EH (cell line): ENCODE results near the gene CRY2.
A peak's percentile ranks its signal among the peaks of the same experiment; 100 is the strongest.

ENCODE experiments used
- DNase-seq: peaks from one replicate; pipeline ENCODE4 v3.0.0-alpha.2; 2015; ENCODE audit warnings: low read depth

The CRY2 gene

DNA sequence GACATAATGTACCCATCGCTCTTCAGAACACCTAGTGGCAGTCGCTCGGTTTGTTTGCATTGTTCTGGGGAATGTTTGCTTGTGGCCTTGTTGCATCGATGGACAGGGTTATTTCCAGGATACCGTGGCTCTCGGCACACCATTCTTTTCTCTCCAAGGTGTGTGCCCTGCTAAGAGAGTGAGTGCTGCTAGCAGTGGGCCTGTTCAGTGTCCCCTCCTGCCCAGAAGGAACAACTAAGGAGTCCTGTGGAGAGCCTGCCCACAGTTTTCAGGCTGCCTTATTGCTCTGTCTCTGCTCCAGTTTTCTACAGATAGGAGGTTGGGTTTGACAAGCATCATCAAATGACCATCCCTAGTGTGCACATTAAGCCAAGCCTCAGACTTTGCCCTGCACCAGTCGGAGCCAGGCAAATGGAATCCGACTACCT is 1.4 kb downstream of the CRY2 start:
- DNase-seq: no peak

DNA sequence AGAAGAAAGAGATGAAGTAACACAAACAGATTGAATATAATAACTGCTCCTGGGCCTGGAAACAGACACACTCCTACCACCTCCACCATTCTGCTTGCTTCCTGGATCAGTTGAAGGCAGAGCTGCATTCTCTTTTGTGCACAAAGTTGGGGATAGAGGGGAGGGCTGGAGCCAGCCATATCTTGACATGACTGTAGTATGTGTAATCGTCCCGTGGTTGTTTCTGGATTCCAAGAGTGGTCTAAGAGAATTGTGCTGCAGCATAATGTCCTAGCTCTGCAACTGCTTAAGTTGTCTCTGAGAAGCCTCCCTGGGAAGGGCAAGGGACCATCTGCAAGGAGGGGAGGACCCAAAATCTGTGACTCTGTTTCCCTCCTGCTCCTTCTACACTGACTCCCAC is 3.2 kb downstream of the CRY2 start:
- peak; percentile 64 for DNase-seq

DNA sequence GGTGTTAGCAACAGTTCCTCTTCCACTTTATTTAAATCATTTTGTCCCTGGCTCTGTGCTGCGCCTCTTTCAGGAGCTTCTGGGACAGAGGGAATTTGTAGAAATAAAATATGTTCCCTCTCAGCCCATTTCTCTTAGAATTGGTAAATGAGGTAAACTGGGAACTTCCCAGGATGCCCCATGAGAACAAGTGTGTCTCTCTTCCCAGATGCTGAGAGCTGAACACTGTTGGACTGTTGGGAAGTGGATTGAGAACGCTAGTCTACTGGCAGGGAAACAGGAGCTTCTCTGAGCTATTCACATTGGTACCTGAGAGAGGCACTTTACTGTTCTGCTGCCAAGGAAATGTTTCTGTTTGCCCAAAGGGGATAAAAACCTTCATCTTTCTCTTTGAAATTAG is 4.0 kb downstream of the CRY2 start:
- no peak for DNase-seq

DNA sequence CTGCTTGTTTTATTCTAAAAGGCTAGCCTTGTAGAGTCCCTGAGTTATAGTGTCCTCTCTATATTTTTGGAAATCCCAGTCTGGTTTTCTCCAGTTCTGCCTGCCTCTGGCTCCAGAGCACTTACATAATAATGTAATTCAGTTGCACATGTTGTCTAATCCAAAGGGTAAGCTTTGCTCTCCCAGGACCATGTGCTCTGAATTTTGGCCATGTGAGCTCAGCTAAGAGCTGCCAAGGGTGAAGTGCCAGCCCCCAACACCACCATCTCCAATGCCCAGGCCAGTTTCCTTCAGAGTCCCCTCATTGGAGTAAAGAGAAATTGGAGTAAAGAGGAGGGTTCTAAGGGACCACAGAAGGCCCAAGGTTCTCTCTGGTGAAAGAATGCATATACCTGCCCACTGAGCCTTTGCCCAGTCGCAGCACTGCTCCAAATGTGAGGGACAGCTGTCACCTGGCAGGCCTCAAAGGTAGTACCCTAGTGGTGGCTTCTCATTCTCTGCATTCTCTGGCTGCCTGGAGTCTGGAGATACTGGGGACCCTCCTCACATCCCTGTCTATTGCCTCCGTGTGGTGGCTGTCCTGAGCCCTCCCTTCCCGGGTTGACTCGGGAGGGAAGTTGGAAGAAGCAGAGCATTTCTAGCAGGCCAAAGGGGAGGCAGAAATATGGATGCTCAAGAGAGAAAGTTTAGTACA is 4.9 kb downstream of the CRY2 start:
- DNase-seq: no peak

DNA sequence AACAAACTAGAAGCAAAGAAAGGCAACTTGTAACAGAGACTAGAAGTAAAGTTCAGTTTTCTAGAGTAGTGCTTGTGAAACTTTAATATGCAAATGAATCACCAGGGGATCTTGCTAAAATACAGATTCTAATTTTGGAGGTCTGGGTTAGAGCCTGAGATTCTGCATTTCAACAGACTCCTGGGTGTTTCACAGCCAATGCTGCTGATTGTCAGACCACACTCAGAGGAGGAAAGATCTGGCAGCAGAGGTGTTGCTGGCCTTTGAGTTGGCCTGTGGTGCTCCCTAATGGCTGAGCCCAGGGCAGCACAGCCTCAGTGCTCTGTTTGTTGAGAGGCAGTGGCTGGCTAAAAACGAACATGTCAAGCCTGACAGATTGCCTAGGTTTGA is 5.4 kb downstream of the CRY2 start:
- no peak for DNase-seq

DNA sequence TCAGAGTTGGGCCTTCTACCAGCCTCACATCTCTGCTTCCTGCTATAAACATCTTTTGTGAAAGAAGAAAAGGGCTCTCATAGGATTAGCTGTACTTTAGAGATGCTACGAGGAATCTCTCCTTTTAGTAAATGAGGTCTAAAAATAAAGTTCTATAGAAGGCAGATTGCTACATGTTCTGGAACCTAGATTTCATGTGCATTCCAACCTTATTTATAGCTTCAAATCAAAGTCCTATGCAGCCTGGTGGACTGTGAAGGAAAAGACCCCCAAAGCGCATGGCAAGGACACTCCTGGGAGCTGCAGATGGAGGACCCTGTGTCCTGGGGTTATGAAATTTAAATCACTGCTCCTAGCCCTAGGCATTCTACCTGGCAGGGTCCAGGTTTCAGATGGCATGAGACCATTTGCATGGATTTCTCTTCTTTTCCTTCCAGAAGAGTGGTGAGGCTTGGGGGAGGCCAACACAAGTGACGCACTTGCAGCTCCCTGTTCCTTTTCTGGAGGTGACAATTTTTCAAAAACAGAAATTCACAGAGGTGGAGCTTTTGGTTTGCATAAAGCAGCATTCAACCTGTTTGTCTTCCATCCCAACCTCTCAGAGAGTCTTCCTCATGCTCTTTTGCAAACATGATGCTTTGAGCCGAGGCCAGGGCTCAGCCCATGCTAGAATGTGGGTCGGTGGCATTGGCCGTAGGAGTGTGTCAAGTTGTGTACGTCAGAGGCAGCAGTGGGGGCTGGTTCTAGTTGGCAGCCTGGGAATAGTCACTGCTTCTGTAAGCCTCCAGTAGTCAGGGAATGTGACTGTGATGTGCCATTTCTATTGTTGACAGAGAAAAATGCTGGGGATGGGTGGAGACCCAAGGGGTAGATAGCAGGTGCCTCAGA is 6.3 kb downstream of the CRY2 start:
- DNase-seq: no peak

DNA sequence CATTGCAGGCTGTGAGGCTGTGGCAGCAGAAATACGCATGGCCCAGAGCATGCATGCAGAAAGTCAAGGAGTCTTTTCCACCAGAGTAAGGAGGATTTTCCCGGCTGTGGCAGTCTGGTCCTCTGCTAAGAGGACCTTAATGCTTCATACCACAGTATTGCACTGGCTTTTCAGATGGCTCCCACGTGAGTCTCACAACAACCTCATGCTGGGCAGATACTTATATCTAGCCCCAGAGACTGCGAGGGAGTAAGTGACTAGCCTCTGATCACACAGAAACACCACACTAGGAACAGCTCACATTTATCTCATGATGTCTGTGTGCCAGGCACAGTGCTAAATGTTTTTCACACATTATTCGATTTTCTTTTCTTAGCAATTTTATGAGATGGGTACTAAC is 8.0 kb downstream of the CRY2 start:
- no peak for DNase-seq

DNA sequence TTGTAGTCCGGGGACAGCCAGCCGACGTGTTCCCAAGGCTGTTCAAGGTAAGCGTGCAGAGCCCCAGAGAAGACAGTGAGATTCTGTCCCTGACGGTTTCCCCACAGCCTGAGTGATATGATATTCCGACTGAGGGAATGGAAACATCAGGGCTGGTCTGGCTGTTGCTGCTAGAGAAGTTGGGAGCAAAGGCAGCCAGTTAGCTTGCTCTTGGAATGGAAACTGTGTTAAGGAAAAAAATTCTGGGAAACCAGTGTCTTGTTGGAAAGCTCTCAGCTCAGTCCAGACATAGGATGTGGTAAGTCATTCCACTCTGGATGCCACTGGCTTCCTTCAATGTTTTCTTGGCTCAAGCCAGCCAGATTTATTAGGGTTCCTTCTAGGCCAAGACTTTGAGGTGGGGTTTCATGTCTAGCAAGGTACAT is 8.8 kb downstream of the CRY2 start:
- peak; percentile 85 for DNase-seq

DNA sequence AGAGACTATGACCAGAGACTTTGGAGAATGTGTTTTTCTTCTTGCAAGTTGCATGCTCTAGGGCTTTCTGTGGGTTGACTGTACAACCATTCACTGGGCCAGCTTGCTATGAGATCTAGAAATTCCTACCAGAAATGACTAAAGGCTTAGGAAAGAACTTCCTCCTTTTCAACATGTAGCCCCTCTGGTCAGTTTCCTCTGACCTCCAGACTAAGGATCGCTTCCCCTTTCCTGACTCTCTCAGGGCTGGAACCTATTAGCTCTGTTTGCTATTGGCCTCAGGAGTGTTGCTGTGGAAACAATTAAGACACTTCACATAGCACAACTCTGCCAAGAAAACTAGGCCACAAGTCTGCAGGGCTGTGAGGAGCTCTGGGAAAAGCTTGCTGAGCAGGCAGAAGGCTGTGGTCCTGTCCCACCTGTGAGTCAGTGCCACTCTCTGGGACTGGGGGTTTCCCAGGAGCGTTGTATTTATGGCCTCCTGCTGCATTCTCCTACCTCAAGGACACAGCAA is 10.7 kb downstream of the CRY2 start:
- peak; percentile 93 for DNase-seq

DNA sequence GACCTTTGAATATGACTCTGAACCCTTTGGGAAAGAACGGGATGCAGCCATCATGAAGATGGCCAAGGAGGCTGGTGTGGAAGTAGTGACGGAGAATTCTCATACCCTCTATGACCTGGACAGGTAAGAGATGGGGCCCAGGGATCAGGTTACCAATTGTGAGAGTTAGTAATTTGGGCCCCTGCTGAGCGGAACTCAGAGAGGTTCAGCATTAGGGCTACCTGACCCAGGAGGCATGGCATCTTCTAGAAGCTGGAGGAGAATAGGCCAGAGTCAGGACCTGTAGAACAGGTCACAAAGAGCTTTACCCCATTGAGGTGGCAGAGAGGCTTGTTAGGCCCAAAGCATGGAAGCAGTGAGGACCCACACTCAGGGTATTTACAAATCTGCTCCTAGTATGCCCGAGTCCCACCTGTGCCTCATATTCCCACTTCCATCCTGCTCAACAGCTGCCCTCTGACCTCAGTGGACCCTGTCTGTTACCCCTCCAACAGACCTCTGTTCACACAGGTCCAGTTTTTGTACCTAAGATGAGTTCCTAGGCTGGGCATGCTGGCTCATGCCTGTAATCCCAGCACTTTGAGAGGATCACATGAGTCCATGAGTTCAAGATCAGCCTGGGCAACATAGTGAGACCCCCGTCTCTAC is 11.6 kb downstream of the CRY2 start:
- no peak for DNase-seq

DNA sequence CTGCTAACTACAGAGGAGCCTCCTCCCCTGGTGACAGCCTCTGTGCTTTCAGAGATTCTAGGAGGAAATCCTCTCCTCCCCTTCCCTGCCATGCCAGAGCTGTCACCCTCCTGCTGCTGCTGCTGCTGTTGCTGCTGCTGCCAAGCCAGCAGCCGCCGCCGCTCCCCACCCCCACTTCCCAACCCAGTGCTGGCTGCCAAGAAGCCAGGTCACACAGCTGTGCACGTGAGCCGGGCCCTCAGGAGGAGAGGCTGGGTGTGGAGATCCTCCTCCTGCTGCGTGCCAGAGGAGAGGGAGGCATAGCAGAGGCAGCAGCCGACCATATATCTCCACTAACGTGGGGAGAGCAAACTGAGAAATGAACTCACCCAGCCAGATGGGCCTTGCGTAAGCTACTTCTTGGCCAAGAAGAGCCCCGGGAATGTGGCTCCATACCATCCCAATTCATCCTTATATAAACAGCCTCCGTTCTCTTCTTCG is 12.4 kb downstream of the CRY2 start:
- peak; percentile 99 for DNase-seq

DNA sequence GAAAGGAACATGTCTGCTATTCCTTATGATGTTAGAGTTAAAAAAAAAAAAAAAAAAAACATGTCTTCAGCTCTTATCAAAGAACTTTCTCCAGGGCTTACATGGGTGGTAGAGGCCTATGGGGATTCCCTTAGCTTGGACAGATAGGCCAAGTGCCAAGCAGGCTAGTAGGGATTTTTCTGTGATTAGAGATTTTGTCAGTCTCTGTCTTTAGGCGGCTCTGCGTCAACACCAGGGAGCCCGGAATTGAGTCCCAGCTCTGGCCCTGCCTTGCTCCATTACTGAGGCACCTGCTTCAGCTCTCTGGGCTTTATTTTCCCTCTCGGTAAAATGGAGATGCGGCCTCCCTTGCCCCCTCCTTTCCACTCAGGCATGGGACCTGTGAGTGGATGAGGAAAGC is 13.1 kb downstream of the CRY2 start:
- no peak for DNase-seq

DNA sequence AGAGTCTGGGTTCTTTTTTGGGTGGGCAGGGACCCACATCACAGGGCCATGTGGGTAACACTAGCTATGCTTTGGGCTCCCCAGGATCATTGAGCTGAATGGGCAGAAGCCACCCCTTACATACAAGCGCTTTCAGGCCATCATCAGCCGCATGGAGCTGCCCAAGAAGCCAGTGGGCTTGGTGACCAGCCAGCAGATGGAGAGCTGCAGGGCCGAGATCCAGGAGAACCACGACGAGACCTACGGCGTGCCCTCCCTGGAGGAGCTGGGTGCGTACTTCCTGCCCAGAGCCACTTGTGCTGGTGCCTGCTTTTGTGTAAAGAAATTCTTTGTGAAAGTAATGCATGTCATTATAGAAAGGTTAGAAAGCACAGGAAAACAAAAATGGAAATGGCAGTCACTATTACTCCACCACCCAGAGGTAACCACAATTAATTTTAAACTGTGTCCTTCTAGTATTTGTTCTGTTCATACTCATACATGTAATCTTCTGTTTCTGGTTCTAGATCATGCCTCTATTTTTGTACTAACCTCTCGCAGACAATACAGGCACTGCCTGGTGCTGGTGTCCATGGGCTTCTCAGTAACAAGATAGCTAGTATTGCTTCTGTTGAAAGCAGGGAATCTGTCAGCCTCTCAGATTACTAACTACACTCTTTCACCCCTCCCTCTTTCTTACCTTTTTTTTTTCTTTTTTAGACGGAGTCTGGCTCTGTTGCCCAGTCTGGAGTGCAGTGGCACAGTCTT is 13.7 kb downstream of the CRY2 start:
- DNase-seq: no peak

DNA sequence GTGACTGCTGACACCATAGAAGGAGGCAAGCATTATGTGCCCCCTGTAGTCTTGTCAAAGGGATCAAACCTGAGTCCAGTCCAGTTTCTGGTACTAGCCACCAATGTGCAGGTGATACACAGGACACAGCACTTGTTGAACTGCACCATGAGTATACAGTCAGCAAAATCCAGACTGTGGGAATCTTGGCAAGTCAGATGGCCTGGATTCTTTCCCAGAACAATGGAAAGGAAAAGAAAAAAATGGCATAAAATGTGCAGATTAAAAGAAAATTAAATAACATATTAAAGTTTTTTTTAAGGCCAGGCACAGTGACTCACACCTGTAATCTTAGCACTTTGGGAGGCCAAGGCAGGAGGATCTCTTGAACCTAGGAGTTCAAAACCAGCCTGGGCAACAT is 16.8 kb downstream of the CRY2 start:
- DNase-seq: no peak

DNA sequence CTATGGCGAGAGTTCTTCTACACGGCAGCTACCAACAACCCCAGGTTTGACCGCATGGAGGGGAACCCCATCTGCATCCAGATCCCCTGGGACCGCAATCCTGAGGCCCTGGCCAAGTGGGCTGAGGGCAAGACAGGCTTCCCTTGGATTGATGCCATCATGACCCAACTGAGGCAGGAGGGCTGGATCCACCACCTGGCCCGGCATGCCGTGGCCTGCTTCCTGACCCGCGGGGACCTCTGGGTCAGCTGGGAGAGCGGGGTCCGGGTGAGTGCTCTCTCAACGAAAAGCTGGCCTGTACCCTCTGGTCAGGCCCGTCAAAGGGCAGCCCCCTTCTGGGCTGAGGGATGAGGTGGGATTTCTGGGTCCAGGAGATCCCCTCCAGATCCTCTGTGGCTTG is 22.3 kb downstream of the CRY2 start:
- no peak for DNase-seq

DNA sequence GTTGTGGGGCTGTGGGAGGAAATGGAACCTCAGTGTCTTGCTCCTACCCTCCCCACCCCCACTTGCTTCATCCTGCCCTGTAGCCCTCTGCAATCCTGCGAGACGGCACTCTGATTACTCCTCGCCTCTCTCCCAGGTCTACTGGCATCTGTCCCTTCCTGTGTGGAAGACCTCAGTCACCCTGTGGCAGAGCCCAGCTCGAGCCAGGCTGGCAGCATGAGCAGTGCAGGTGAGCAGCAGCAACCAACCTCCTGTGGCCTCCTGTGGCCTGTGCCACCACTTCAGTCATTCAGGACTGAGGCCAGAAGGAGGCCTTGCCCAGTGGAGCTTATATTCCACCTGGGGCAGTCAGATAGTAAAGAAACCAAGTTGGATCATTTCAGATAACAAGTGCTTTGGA is 23.4 kb downstream of the CRY2 start:
- no peak for DNase-seq

DNA sequence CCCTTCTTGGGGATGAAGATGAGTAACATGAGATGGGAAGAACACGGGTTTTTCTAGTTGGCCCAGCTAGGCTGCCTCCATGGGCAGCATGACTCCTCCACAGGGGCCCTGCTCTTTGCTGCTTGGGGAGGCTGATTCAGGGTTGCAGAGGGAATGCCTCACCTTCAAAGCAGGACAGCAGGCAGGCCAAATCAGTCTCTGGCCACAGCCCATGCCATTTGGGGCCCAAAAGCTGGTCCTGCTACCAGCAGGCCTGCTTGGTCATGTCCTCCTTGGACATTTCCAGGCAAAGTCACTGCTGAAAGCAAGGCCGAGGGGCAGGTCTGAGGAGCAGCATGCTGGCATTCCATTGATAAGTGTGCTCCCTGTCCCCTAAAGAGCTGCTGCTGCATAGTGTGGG is 24.4 kb downstream of the CRY2 start:
- no peak for DNase-seq

DNA sequence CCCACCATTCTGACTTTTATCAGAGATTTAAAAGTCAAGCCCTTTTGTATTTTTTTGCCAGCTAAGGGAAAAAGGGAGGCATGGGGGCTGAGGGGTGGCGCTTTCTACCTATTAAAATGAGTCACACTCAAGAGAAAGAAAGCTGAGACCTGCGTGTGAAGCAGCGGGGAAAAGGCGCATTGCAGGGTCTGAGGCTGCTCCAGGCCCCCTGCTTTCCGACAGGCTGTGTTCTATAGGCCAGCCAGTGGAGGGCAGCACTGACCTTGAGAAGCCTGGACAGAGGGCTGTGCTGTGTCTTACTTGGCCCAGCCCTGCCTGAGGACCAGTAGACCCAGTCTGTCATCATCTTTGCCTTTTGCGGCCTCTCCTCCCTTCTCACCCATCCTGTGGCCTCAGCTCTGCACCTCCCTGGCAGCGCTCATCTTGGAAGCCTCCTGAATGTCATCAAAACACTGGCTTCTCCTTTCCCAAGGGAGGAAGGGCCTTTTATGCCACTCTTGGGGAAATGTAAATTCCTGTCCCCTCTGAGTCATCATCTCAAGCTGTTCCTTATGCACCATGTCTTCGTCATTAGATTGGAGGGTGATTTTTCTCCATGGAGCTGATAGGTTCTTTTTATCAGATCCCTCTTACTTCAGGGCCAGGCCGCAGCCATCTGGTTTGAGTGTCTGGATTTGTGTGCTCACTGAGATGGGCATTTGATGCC is 25.5 kb downstream of the CRY2 start:
- DNase-seq: peak; percentile 98

DNA sequence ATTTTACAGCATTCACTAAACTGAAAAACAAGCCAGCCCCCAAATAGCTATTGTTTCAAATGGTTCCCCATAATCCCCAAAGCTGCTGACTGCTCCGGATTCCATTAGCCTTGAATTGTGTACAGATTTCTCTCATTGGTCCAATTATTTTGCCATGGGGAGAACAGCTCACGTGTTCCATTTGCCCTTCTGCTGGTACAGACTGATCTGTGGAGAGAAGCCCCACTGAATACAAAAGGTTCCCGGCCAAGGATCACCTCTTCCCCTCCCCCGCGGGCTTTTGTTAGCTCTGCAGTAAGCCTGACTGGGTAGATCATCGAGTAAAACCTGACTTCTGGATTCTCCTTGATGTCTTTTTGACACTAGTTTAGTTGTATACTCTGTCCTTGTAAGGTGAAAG is 29.1 kb downstream of the CRY2 start:
- no peak for DNase-seq

DNA sequence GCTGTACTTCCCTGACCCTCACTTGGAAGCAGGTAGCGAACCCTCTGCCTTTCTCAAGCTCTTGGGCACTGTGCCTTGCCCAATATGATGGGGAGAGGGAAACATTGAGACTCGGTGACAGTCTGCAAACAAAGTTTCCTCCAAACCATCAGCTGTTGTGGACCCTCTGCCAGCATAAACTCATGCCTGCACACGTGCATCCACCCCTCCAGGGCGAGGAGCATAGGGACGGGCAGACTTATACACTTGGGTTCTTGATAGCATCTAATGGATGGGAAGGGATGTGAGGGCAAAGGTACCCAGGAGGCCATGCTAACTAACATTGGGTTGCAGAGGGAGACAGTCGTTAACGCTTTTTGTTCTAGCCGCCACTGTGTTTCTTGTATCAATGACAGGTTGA is 29.9 kb downstream of the CRY2 start:
- DNase-seq: no peak

DNA sequence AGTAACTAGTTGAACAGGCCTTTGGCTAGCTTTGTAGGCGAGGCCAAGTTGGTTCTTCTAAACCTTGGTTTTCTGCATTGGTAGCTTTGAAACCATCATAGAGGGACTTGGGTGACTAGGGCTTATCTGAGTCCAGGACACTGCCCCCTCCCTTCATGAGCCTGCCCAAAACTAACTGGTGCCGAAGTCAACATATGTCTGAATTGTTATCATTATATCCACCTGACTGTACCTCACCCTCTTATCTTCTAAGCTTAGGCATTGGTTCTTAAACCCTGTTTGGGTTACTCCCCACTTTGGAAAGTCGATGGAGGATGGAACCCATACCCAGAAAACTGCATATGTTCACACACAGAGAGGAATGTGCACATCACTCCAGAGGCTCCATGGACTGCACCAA is 30.6 kb downstream of the CRY2 start:
- no peak for DNase-seq
